ENCODE data around the gene PPP2R2C.

The PPP2R2C gene

DNA sequence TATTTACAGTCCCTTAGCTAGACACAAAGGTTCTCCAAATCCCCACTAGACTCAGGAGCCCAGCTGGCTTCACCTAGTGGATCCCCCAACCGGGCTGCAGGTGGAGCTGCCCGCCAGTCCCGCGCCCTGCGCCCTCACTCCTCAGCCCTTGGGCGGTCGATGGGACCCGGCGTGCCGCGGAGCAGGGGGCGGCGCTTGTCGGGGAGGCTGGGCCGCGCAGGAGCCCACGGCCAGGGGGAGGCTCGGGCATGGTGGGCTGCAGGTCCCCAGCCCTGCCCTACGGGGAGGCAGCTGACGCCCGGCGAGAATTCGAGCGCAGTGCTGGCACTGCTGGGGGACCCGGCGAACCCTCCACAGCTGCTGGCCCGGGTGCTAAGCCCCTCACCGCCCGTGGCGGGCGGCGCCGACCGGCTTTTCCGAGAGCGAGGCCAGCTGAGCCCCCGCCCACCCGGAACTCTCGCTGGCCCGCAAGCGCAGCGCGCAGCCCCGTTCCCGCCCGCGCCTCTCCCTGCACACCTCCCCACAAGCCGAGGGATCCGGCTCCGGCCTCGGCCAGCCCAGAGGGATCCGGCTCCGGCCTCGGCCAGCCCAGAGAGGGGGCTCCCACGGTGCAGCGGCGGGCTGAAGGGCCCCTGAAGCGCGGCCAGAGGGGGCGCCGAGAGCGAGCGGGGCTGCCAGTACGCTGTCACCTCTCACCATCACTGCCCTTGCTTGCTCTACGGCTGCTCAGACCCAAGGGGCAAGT lies 163.3 kb downstream of the PPP2R2C start:
- POLR2A ChIA-PET (ENCODE audit: low non-redundant PET): no interaction called here
- no peak overlapping the region for H3K27ac ChIP-seq
- CTCF ChIA-PET: no interaction called here
- no peak for DNase-seq (ENCODE audit: low spot score)
- TF ChIP-seq, protein P1, sequence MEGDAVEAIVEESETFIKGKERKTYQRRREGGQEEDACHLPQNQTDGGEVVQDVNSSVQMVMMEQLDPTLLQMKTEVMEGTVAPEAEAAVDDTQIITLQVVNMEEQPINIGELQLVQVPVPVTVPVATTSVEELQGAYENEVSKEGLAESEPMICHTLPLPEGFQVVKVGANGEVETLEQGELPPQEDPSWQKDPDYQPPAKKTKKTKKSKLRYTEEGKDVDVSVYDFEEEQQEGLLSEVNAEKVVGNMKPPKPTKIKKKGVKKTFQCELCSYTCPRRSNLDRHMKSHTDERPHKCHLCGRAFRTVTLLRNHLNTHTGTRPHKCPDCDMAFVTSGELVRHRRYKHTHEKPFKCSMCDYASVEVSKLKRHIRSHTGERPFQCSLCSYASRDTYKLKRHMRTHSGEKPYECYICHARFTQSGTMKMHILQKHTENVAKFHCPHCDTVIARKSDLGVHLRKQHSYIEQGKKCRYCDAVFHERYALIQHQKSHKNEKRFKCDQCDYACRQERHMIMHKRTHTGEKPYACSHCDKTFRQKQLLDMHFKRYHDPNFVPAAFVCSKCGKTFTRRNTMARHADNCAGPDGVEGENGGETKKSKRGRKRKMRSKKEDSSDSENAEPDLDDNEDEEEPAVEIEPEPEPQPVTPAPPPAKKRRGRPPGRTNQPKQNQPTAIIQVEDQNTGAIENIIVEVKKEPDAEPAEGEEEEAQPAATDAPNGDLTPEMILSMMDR (conservative IDR thresholded peaks at IDR 0.05; ENCODE audit: low read depth): no peak

DNA sequence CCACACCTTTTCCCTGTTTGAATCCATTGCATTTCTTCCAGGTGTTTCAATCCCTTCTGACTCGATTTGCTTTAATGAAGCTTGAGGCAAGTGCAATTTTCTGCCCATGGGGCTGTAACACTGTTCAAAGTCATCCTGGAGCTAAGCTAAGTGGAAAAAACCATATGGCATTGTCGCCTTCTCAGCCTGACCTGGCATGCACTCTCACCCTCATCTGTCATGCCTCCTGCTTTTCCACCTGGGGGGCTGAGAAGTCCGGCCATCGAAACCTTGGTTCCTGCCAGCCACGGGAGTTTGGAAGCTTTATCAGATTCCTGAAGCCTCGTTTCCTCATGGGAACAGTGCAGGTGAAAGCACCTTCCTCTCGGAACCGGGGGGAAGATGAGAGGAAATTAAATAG lies 164.5 kb downstream of the PPP2R2C start:
- ChIA-PET CTCF (no interaction called here), POLR2A (ENCODE audit: low non-redundant PET) (no interaction called here)
- DNase-seq (ENCODE audit: low spot score): no peak
- no peak overlapping the region for H3K27ac ChIP-seq
- TF ChIP-seq, protein P1 (conservative IDR thresholded peaks at IDR 0.05; ENCODE audit: low read depth): no peak

DNA sequence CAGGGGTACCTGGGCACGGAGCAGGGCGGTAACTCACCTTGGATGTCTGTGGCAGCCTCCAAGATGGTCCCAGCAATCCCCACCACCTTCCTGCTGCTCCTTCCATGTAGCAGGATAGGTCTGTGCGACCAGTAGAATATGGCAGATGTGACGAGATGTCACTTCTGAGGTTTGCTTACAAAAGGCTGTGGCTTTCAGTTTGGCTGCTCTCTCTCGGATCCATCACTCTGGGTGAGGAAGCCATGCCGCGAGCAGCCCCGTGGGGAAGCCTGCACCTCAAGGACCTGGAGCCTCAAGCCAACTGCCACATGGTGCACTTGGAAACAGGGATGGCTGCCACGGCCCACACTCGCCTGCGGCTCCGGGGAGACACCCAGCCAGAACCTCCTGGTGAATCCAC lies 165.2 kb downstream of the PPP2R2C start:
- H3K27ac ChIP-seq: no peak overlapping the region

DNA sequence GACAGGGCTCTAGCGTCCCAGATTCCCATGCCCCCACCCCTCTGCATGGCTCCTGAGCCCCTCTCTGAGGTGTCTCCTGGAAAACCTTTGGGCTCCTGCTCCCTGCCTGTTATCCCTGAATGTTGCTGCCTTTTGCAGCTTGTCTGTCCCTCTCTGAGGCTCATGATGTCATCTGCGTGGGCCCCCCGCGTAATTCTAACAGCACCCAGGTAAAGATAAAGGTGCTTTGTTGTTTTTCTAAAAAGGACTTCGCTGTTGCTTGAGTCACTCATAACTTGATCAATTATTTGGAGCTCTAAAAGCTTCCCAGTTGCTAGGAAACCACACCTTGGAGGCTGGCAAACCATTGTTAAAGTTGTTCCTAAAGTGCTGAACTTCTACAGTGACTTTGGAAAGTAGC lies 166.1 kb downstream of the PPP2R2C start:
- ChIA-PET CTCF (no interaction called here), POLR2A (ENCODE audit: low non-redundant PET) (no interaction called here)
- TF ChIP-seq, protein P1 (conservative IDR thresholded peaks at IDR 0.05; ENCODE audit: low read depth): no peak
- no peak overlapping the region for H3K27ac ChIP-seq
- no peak for DNase-seq (ENCODE audit: low spot score)

More for the DNA sequence above, 165.2 kb downstream of the PPP2R2C start:
- POLR2A ChIA-PET (ENCODE audit: low non-redundant PET): no interaction called here
- TF ChIP-seq, protein P1 (conservative IDR thresholded peaks at IDR 0.05; ENCODE audit: low read depth): no peak
- CTCF ChIA-PET: no interaction called here
- no peak for DNase-seq (ENCODE audit: low spot score)

DNA sequence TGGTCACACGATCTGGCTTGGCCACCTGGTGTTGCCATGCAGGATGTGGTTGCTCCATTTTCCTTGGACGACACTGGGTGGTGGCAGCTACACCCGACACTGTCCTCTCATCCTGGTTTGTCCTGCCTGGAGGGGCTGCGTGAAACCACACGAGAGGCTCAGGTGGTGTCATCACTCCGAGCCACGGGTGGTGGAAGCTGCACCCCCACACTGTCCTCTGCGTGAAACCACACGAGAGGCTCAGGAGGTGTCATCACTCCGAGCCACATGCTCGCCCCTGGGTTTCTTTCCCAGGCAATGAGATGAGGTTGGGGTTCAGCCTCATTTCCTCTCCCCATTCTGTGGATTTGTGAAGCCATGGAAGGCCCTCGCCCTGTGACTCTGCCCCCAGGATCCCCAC lies 168.5 kb downstream of the PPP2R2C start:
- no peak for DNase-seq (ENCODE audit: low spot score)
- TF ChIP-seq, protein P1 (conservative IDR thresholded peaks at IDR 0.05; ENCODE audit: low read depth): no peak
- CTCF ChIA-PET: no interaction called here
- no peak overlapping the region for H3K27ac ChIP-seq
- POLR2A ChIA-PET (ENCODE audit: low non-redundant PET): no interaction called here

DNA sequence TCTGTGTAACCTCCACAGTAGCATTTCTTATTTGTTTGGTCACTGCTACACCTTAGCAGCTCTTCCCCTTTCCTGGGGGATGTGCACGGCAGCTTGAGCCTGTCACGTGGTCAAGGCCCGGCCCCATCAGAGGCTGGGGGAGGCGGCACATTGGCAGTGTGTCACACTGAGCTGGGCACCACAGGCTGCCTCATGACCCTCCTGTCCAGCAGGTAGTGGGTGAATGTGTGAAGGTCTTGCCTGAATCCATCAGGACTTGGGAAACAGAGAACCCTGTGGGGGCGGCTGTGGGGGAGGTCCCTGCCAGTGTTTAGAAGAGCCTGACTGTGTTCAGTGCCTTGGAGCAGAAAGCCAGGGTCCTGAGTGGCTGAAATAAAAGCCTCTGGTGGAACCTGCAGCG lies 169.5 kb downstream of the PPP2R2C start:
- no peak for DNase-seq (ENCODE audit: low spot score)
- TF ChIP-seq, protein P1 (conservative IDR thresholded peaks at IDR 0.05; ENCODE audit: low read depth): no peak
- CTCF ChIA-PET: no interaction called here
- H3K27ac ChIP-seq: no peak overlapping the region
- POLR2A ChIA-PET (ENCODE audit: low non-redundant PET): no interaction called here

All from RWPE1 (cell line).